ENCODE measurements around the gene MYO7B. TPM values are rescaled to one million over a fixed set of nuclear protein-coding genes. Genes with fewer than 3 reads are reported as not detected.

MYO7B gene
- total and polyA plus RNA-seq, 8 donors, result under 0.01 to 155 (median 0.48) TPM; not detected in 2

- intact Hi-C loops (cut with DNase I; ENCODE audit: low total_unique reads), result no loop called here
- TF ChIP-seq EP300 (IDR thresholded peaks at IDR 0.05) (no peak), POLR2AphosphoS5 (IDR thresholded peaks at IDR 0.05) (no peak), POLR2A (IDR thresholded peaks at IDR 0.05) (no peak), CTCF (IDR thresholded peaks at IDR 0.05) (no peak)
- no peaks in the 10 kb centered on the region for H3K36me3 ChIP-seq
These were observed 46.3 kb downstream of the MYO7B start for GRCh38 chr2:127581516-127582490.

DNA sequence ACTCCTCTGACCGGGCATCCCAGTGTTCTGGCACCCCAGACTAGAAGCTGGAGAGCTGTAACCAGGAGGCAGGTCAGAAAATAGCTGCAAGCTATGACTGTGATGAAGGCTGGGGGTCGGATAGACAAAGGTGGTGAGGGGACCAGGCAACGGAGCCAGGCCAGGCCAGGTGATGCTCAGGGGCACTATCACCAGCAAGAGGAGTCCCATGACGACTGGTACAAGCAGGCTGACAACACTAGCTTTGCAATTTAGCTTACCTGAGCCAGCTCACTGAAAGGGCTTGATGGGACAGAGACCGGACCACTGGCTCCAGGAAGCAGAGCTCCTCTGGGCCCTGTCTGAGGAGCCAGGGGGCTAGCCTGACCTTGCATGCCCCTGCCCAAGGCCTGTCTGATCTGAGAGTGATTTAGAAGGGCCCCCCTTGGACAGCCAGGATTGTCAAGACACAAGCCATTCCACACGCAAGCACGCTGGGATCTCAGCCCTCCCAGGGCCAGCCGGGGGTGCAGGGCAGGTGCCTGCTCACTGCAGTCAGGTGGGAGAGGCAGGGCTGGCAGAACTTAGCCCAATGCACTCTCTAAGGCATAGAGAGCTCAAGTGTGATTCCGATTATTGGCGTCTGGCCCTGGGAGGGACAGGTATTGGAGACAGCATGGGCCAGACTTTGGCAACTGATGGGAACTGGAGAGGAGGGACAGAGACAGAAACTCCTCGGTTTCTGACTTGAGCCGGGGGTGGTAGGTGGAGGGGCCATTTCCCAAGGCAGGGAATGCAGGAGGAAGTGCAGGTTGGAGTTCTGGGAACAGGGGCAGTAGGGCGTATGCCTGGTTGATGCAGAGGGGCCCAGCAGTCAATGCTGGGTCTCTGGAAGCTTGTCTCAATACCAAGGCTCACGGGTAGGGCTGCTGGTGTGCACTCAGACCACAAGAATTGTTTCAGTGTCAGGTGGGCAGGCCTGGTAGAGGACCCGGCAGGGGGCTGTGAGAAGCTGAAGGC, 47.7 kb downstream of the MYO7B start:
- no peak for TF ChIP-seq POLR2A (IDR thresholded peaks at IDR 0.05)
- DNase-seq, result peak in 1 of 2 donors; percentile 15
- no peak overlapping the region for H3K4me3 ChIP-seq
- H3K9me3 ChIP-seq, result no peaks in the 10 kb centered on the region
- intact Hi-C loops (cut with DNase I; ENCODE audit: low total_unique reads), result no loop called here
- WGBS, 5 donors, result 65 to 77% (median 68%) methylated on average over 12 to 15 of the region's 15 CpGs
- no peaks in the 10 kb centered on the region for H3K36me3 ChIP-seq
- no peaks in the 10 kb centered on the region for H3K4me1 ChIP-seq
- H3K27me3 ChIP-seq, result peaks cover 0 to under 1% (median 0%) of the 10 kb centered on the region in 3 donors
- H3K27ac ChIP-seq, result no peak overlapping the region

More at GRCh38 chr2:127581516-127582490, 46.3 kb downstream of the MYO7B start:
- no peak overlapping the region for H3K27ac ChIP-seq
- H3K27me3 ChIP-seq, result peaks cover 0 to 9% (median 0%) of the 10 kb centered on the region in 3 donors
- peak in 1 of 2 donors; percentile 14 for DNase-seq
- 88 to 92% (median 89%) methylated on average over 18 to 21 of the region's 21 CpGs for WGBS, 5 donors
- H3K9me3 ChIP-seq, result no peaks in the 10 kb centered on the region
- no peaks in the 10 kb centered on the region for H3K4me1 ChIP-seq
- no peak overlapping the region for H3K4me3 ChIP-seq

GRCh38 chr2:127584047-127584446, 48.6 kb downstream of the MYO7B start:
- H3K4me3 ChIP-seq, result no peak overlapping the region
- H3K27ac ChIP-seq, result no peak overlapping the region
- no peaks in the 10 kb centered on the region for H3K36me3 ChIP-seq
- H3K27me3 ChIP-seq, result no peaks in the 10 kb centered on the region
- TF ChIP-seq POLR2AphosphoS5 (IDR thresholded peaks at IDR 0.05) (no peak), EP300 (IDR thresholded peaks at IDR 0.05) (no peak), CTCF (IDR thresholded peaks at IDR 0.05) (no peak), POLR2A (IDR thresholded peaks at IDR 0.05) (no peak)
- DNase-seq, result peak in 1 of 2 donors; percentile 15
- no peaks in the 10 kb centered on the region for H3K9me3 ChIP-seq
- no peaks in the 10 kb centered on the region for H3K4me1 ChIP-seq
- WGBS, 5 donors, result 90 to 96% (median 90%) methylated on average over 14 of the region's 14 CpGs
- intact Hi-C loops (cut with DNase I; ENCODE audit: low total_unique reads), result no loop called here

DNA sequence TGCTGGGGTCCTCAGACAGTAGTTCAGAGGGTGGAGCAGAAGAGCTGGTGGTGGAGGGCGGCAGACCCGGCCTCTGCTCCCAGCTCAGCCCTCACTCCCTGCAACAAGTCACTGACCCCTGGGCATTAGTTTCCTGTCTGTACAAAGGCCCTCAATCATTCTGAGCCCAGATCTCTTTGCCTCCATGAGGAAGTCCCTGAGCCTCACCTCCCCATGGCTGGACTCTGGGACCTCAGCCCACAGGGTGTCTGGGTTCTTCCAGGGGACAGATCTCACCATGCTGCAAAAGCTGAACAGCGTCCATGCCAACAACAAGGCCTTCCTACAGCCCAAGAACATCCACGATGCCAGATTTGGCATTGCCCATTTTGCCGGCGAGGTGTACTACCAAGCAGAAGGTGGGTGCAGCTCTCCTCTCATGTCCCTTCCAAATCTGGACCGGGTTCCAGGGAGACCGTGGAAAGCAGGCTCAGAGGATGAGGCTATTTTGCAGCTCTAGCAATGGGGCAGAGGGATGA, 49.1 kb downstream of the MYO7B start:
- H3K9me3 ChIP-seq, result no peaks in the 10 kb centered on the region
- peak in 1 of 2 donors; percentile 5 for DNase-seq
- H3K36me3 ChIP-seq, result no peaks in the 10 kb centered on the region
- H3K27ac ChIP-seq, result no peak overlapping the region
- intact Hi-C loops (cut with DNase I; ENCODE audit: low total_unique reads), result no loop called here
- H3K4me1 ChIP-seq, result no peaks in the 10 kb centered on the region
- TF ChIP-seq POLR2A (IDR thresholded peaks at IDR 0.05) (no peak), POLR2AphosphoS5 (IDR thresholded peaks at IDR 0.05) (no peak), EP300 (IDR thresholded peaks at IDR 0.05) (no peak), CTCF (IDR thresholded peaks at IDR 0.05) (no peak)
- no peaks in the 10 kb centered on the region for H3K27me3 ChIP-seq
- H3K4me3 ChIP-seq, result no peak overlapping the region
- WGBS, 5 donors, result 77 to 80% (median 77%) methylated on average over 8 of the region's 8 CpGs

Measured in stomach (tissue), 9 donors.